ENCODE results near the gene CFAP141.

Gene CFAP141

GRCh38 chr1:154170547-154171222, 35.4 kb downstream of the CFAP141 start:
- no peak for DNase-seq

- DNase-seq: no peak
These were observed 38.7 kb downstream of the CFAP141 start for GRCh38 chr1:154167461-154167860.

- DNase-seq: no peak
These were observed 39.9 kb downstream of the CFAP141 start for GRCh38 chr1:154166207-154166606.

- no peak for DNase-seq
These were observed 46.6 kb downstream of the CFAP141 start for GRCh38 chr1:154159554-154159953.

- no peak for DNase-seq
These were observed 47.6 kb downstream of the CFAP141 start for GRCh38 chr1:154158307-154159125.

GRCh38 chr1:154157520-154158306, 48.4 kb downstream of the CFAP141 start:
- no peak for DNase-seq

GRCh38 chr1:154155251-154155650, 50.9 kb downstream of the CFAP141 start:
- peak; percentile 13 for DNase-seq

GRCh38 chr1:154154534-154155191, 51.5 kb downstream of the CFAP141 start, which contains the start of gene NUP210L:
Gene NUP210L, minus strand, starts transcription at chr1:154155073.
- DNase-seq: peak; percentile 10

GRCh38 chr1:154154053-154154452, 52.1 kb downstream of the CFAP141 start:
- no peak for DNase-seq

GRCh38 chr1:154151311-154151710, 54.8 kb downstream of the CFAP141 start:
- no peak for DNase-seq

All from fibroblast of skin of abdomen (primary cell).